Right atrium auricular region (tissue), 2 donors: ENCODE results near the gene MAP3K2. TPM values are rescaled to one million over a fixed set of nuclear protein-coding genes. Genes with fewer than 3 reads are reported as not detected.

ENCODE experiments used
- DNase-seq: peaks from one replicate; pipeline ENCODE4 v3.0.0-alpha.2; 2019; ENCODE audit warnings: low spot score
- H3K27ac ChIP-seq, 2 donors: fragments of 200-600 bp; sonication (generic); 1 replicate in 1 of 2; 2 replicates in 1 of 2; pipeline ENCODE4 v1.5.1; 2016 to 2019
- H3K27me3 ChIP-seq, 2 donors: fragments of 200-600 bp; sonication (generic); one replicate each; pipeline versions ENCODE4 v1.5.1 to v1.6.0; 2017 to 2019
- H3K36me3 ChIP-seq: fragments of 200-600 bp; sonication (generic); one replicate; pipeline ENCODE4 v1.5.1; 2016
- H3K4me1 ChIP-seq, 2 donors: fragments of 200-600 bp; sonication (generic); one replicate each; pipeline versions ENCODE4 v1.5.1 to v1.6.0; 2017 to 2019
- H3K4me3 ChIP-seq, 2 donors: fragments of 200-600 bp; sonication (generic); 1 replicate in 1 of 2; 2 replicates in 1 of 2; pipeline ENCODE4 v1.5.1; 2017 to 2019; ENCODE audit warnings: mild to moderate bottlenecking in 1 of 2, moderate library complexity in 1 of 2
- H3K9me3 ChIP-seq, 2 donors: fragments of 200-600 bp; sonication (generic); one replicate each; pipeline ENCODE4 v1.5.1; 2019
- total RNA-seq, 2 donors: library from RNA; depleted of rRNA; stranded (reverse); fragments of >200 nt; gene quantifications; one replicate each; pipeline ENCODE4 v1.1.0, GENCODE V29; 2016
- TF ChIP-seq, protein P1 (sequence below), 2 donors: fragments of 200-600 bp; sonication (generic); IDR thresholded peaks; one replicate each; pipeline ENCODE4 v1.5.1; 2019; ENCODE audit warnings: antibody characterized with exemption in 2 of 2

MAP3K2 gene
- total RNA-seq, 2 donors from 2014 or later, result 20.5 to 20.8 TPM

DNA sequence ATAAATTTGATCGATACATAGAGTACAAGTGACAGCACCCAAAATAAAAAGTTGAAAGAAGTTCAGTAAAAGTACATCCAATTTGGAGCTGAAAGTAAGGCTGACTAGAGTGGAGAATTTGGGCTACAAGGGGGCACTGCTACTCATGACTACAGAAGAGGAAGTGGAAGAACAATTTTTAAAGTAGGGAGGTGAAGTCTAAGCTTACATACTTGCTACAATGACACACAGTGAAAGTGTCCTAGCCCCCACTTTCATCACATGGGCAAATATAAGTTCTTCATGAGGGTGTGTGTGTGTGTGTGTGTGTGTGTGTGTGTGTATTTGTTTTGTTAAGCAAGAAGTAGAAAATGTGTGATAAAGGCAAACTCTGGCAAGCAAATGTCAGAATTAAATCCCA, 45.7 kb downstream of the MAP3K2 start:
- Histone ChIP-seq H3K9me3 (no peaks in the 10 kb centered on the region), H3K27me3 (no peaks in the 10 kb centered on the region), H3K4me1 (no peaks in the 10 kb centered on the region), H3K36me3 (no peaks in the 10 kb centered on the region), H3K27ac (no peak overlapping the region), H3K4me3 (no peak overlapping the region)
- TF ChIP-seq, protein P1, sequence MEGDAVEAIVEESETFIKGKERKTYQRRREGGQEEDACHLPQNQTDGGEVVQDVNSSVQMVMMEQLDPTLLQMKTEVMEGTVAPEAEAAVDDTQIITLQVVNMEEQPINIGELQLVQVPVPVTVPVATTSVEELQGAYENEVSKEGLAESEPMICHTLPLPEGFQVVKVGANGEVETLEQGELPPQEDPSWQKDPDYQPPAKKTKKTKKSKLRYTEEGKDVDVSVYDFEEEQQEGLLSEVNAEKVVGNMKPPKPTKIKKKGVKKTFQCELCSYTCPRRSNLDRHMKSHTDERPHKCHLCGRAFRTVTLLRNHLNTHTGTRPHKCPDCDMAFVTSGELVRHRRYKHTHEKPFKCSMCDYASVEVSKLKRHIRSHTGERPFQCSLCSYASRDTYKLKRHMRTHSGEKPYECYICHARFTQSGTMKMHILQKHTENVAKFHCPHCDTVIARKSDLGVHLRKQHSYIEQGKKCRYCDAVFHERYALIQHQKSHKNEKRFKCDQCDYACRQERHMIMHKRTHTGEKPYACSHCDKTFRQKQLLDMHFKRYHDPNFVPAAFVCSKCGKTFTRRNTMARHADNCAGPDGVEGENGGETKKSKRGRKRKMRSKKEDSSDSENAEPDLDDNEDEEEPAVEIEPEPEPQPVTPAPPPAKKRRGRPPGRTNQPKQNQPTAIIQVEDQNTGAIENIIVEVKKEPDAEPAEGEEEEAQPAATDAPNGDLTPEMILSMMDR (IDR thresholded peaks at IDR 0.05), result no peak
- DNase-seq, result no peak

DNA sequence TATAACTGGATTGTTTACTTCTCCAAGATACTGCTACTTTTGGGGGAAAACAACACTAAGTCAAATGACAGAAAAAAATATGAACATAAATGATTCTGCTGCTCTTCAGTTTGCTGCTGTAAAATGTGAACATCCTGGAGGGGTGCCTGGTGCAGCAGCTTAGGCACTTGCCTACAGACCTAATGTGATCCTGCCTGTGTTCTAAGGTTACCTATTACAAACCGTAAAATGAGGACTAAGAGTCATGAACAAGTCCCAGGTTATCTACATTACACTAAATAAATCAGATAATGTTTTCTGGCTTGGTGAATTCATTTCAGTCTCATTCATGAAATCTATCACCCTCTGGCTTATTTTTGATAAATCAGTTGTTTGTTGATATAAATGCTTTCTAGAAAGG, 55.4 kb downstream of the MAP3K2 start:
- TF ChIP-seq, protein P1 (IDR thresholded peaks at IDR 0.05), result no peak
- no peak overlapping the region for H3K4me3 ChIP-seq
- DNase-seq, result no peak
- H3K4me1 ChIP-seq, result no peaks in the 10 kb centered on the region
- peaks cover 25% of the 10 kb centered on the region for H3K36me3 ChIP-seq
- H3K9me3 ChIP-seq, result no peaks in the 10 kb centered on the region
- H3K27ac ChIP-seq, result no peak overlapping the region
- no peaks in the 10 kb centered on the region for H3K27me3 ChIP-seq

DNA sequence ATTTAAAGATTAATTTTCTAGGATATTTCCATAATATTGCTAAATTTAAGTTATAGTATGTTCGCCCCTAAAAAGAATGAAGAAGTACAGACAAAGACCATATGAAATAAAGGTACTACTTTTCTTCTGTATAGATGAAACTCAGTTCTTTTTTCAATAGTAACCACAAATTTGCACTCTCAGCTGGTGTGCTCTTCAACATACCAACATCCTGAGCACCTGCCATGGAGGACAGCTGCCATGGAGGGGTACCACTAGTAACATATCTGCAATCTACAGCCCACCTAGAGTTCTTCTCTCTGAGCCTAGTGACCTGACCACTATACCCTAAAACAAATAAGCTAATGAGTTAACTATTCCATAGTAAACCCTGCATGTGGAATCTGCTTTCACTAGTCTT, 57.0 kb downstream of the MAP3K2 start:
- Histone ChIP-seq H3K9me3 (no peaks in the 10 kb centered on the region), H3K36me3 (peaks cover 25% of the 10 kb centered on the region), H3K4me1 (no peaks in the 10 kb centered on the region), H3K4me3 (no peak overlapping the region), H3K27ac (no peak overlapping the region), H3K27me3 (no peaks in the 10 kb centered on the region)
- TF ChIP-seq, protein P1 (IDR thresholded peaks at IDR 0.05), result no peak
- no peak for DNase-seq

DNA sequence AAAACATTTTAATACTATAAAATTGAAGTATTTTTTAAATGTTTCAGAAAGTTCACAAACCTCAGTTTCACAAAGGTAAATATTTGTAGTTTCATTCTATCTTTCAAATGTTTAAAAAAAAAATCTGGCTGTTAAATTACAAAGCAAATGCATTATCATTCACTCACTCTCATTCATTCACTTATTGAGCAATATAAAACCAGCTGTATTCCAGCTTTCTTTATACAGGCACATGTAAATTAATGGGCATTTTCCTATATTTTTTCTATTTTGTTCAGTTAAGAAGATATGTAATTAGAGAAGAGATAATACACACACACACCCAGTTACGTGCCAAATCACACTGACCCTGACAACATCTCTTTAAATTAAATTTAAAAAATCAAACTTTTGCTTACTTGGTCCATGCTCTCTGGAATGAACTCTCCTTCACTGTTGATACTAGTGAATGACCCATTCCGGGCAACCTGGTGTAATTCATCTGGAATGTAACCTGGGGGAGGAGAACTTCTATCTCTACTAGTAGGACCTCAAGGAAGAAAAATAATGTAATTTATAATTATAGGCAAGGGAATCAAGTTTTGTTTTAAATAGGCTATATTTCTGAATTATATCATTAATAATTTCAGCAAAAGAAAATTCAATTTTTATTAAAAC, 61.4 kb downstream of the MAP3K2 start:
- no peaks in the 10 kb centered on the region for H3K27me3 ChIP-seq
- DNase-seq, result no peak

DNA sequence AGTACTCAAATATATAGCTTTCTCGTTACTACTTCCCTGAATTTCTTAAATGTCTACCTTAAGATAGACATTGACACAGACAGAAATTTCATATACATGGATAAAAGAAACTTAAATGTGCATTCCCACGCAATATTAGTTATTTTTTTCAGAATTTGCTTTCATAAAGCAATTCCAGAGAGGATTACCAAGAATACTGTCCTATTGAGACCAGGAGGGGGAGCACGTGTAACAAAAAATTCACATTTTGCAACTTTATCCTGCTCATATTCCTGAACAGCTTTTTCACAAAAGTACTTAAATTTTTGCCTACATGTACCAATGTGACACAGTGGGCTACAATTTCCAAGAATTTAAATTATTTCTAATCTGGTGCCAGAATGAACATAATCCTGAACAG, 63.1 kb downstream of the MAP3K2 start:
- Histone ChIP-seq H3K4me1 (no peaks in the 10 kb centered on the region), H3K36me3 (peaks cover 58% of the 10 kb centered on the region), H3K27ac (no peak overlapping the region), H3K4me3 (no peak overlapping the region), H3K9me3 (peaks cover 0 to 9% of the 10 kb centered on the region in 2 donors), H3K27me3 (no peaks in the 10 kb centered on the region)
- TF ChIP-seq, protein P1 (IDR thresholded peaks at IDR 0.05), result peak in 1 of 2 donors; percentile 69
- DNase-seq, result no peak

More for the DNA sequence above, 61.4 kb downstream of the MAP3K2 start:
- Histone ChIP-seq H3K27ac (no peak overlapping the region), H3K36me3 (peaks cover 57% of the 10 kb centered on the region), H3K4me1 (no peaks in the 10 kb centered on the region), H3K4me3 (no peak overlapping the region), H3K9me3 (no peaks in the 10 kb centered on the region)
- TF ChIP-seq, protein P1 (IDR thresholded peaks at IDR 0.05), result no peak

DNA sequence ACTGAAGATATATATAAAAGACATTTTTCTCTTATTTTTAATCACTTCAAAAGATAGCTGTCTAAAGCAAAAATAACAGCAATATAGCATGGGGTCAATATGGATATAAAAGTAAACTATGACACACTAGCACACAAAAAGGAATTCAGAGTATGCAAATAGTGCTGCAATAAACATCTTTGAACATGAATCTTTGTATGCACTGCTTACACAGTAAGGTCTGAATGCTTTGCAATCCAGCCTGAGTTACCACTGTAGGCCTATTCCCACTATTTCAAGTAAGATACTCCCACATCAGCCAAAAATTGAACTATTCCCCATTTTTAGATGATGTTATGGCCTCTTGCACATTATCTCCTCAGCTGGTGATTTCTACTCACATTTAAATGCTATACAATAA, 66.5 kb downstream of the MAP3K2 start:
- DNase-seq, result no peak
- TF ChIP-seq, protein P1 (IDR thresholded peaks at IDR 0.05), result no peak
- Histone ChIP-seq H3K4me1 (no peaks in the 10 kb centered on the region), H3K27me3 (no peaks in the 10 kb centered on the region), H3K36me3 (peaks cover 45% of the 10 kb centered on the region), H3K9me3 (peaks cover 0 to 9% of the 10 kb centered on the region in 2 donors), H3K27ac (no peak overlapping the region), H3K4me3 (no peak overlapping the region)
